ENCODE results near the gene ZNF385C. TPM values are rescaled to one million over a fixed set of nuclear protein-coding genes. Genes with fewer than 3 reads are reported as not detected.

The ZNF385C gene
- total RNA-seq, 1 experiment from 2014 or later, result 1.1 TPM

GRCh38 chr17:42000413-42001133 is 97.7 kb downstream of the ZNF385C start:
- no peaks in the 10 kb centered on the region for H3K9me3 ChIP-seq (ENCODE audit: control insufficient read depth in 1 of 2, insufficient read depth in 1 of 2, low read depth in 1 of 2, low read length in 2 of 2)
- peaks cover 24 to 34% of the 10 kb centered on the region in 2 experiments for H3K36me3 ChIP-seq (ENCODE audit: control insufficient read depth in 1 of 2, insufficient read depth in 2 of 2, low read length in 2 of 2)
- H3K9ac ChIP-seq (ENCODE audit: low read length), result no peak overlapping the region
- no peak overlapping the region for H3K4me2 ChIP-seq (ENCODE audit: low read length)
- no TSS peak for BruUV-seq (replicated peaks)
- ChIA-PET RAD21 (ENCODE audit: low non-redundant PET in 1 of 2, low total read pairs in 2 of 2, uncharacterized antibody in 2 of 2, unreplicated experiment in 2 of 2) (no interaction called here), POLR2A (no interaction called here), CTCF (no interaction called here)
- H2AFZ ChIP-seq (ENCODE audit: low read depth, low read length, poor library complexity, severe bottlenecking), result no peak overlapping the region
- no peaks in the 10 kb centered on the region for H3K27me3 ChIP-seq (ENCODE audit: insufficient read depth, low read length)
- peaks cover 23% of the 10 kb centered on the region; the same call in 1 of the 2 replicates for H4K20me1 ChIP-seq (ENCODE audit: insufficient read depth)
- H3K4me3 ChIP-seq (replicated peaks in 1 of 2; ENCODE audit: low read depth in 1 of 2, low read length in 2 of 2), result no peak overlapping the region
- no peak for DNase-seq (ENCODE audit: low read depth, low spot score)
- no peak for ATAC-seq
- no peak for TF ChIP-seq CBX3 (IDR thresholded peaks at IDR 0.05; ENCODE audit: low read depth)
- no peak for TF ChIP-seq JUND (IDR thresholded peaks at IDR 0.05)
- TF ChIP-seq YY1 (IDR thresholded peaks at IDR 0.05; ENCODE audit: extremely low read depth, insufficient replicate concordance, low read depth, low read length), result no peak
- no peak for TF ChIP-seq CTCF (IDR thresholded peaks at IDR 0.05 in 2 of 3, conservative IDR thresholded peaks at IDR 0.05 in 1 of 3; ENCODE audit: borderline replicate concordance in 1 of 3, insufficient read depth in 1 of 3, low read depth in 2 of 3, low read length in 2 of 3)
- no peak for TF ChIP-seq FOSL1 (IDR thresholded peaks at IDR 0.05; ENCODE audit: low read depth)
- no peak for TF ChIP-seq EGR1 (IDR thresholded peaks at IDR 0.05; ENCODE audit: low read depth)
- TF ChIP-seq SP1 (IDR thresholded peaks at IDR 0.05; ENCODE audit: low read depth), result no peak
- TF ChIP-seq EZH2 (IDR thresholded peaks at IDR 0.05), result no peak
- TF ChIP-seq EZH2phosphoT487 (IDR thresholded peaks at IDR 0.05; ENCODE audit: borderline replicate concordance), result no peak
- no peak for TF ChIP-seq SRF (IDR thresholded peaks at IDR 0.05; ENCODE audit: low read depth)
- TF ChIP-seq POLR2AphosphoS5 (IDR thresholded peaks at IDR 0.05; ENCODE audit: low read depth, low read length), result no peak
- no peak for TF ChIP-seq REST (IDR thresholded peaks at IDR 0.05; ENCODE audit: low read depth)
- TF ChIP-seq ZFX (IDR thresholded peaks at IDR 0.05), result no peak
- TF ChIP-seq SIN3A (IDR thresholded peaks at IDR 0.05; ENCODE audit: low read depth), result no peak
- TF ChIP-seq CEBPB (IDR thresholded peaks at IDR 0.05; ENCODE audit: low read depth), result no peak
- no peak for TF ChIP-seq ZBTB33 (IDR thresholded peaks at IDR 0.05; ENCODE audit: extremely low read depth, insufficient replicate concordance, low read length)
- H3K79me2 ChIP-seq (ENCODE audit: insufficient read depth, low read length), result peaks cover 59% of the 10 kb centered on the region
- no peak overlapping the region for H3K27ac ChIP-seq (ENCODE audit: low read depth, low read length)
- peaks cover 20 to 40% of the 10 kb centered on the region in 2 experiments for H3K4me1 ChIP-seq (ENCODE audit: control insufficient read depth in 1 of 2, insufficient read depth in 2 of 2, low read length in 2 of 2)
- H3K9me2 ChIP-seq (ENCODE audit: insufficient read depth), result no peaks in the 10 kb centered on the region
- intact Hi-C loops (cut with micrococcal nuclease), result no loop called here
